Upper lobe of left lung (tissue), 6 donors: ENCODE results near the gene PJA2. TPM values are rescaled to one million over a fixed set of nuclear protein-coding genes. Genes with fewer than 3 reads are reported as not detected.

Experiments
- ATAC-seq, 2 donors: fragments of 200-7000 bp; cut with Tn5 transposase; one replicate each; pipeline ENCODE4 v1.9.1; 2022; ENCODE audit warnings: mild to moderate bottlenecking in 2 of 2, moderate library complexity in 2 of 2; ENCODE audit not compliant: low FRiP score in 2 of 2
- DNase-seq, 2 donors: peaks; one replicate each; pipeline ENCODE4 v3.0.0-alpha.2; 2019 to 2020
- H3K27ac ChIP-seq, 4 donors: fragments of 200-600 bp; sonication (generic); one replicate each; pipeline ENCODE4 v1.5.1; 2016 to 2019
- H3K27me3 ChIP-seq, 4 donors: fragments of 200-600 bp; sonication (generic); one replicate each; pipeline ENCODE4 v1.5.1; 2017 to 2019
- H3K36me3 ChIP-seq, 4 donors: fragments of 200-600 bp; sonication (generic); one replicate each; pipeline ENCODE4 v1.5.1; 2016 to 2019
- H3K4me1 ChIP-seq, 4 donors: fragments of 200-600 bp; sonication (generic); one replicate each; pipeline ENCODE4 v1.5.1; 2018 to 2019
- H3K4me3 ChIP-seq, 4 donors: fragments of 200-600 bp; sonication (generic); one replicate each; pipeline ENCODE4 v1.5.1; 2017 to 2019; ENCODE audit warnings: mild to moderate bottlenecking in 2 of 4, moderate library complexity in 1 of 4
- H3K9me3 ChIP-seq, 4 donors: fragments of 200-600 bp; sonication (generic); one replicate each; pipeline ENCODE4 v1.5.1; 2018 to 2019
- EP300 ChIP-seq, 4 donors: sonication (generic); formaldehyde crosslinking; IDR thresholded peaks; one replicate each; pipeline ENCODE4 v1.5.1; 2017; ENCODE audit warnings: antibody characterized with exemption in 4 of 4, control low read depth in 2 of 4
- POLR2A ChIP-seq, 4 donors: fragments of 450-650 bp; IDR thresholded peaks; one replicate each; pipeline ENCODE4 v1.5.1; 2016 to 2017; ENCODE audit warnings: antibody characterized with exemption in 4 of 4, mild to moderate bottlenecking in 2 of 4
- POLR2AphosphoS5 ChIP-seq, 2 donors: sonication (generic); formaldehyde crosslinking; IDR thresholded peaks; one replicate each; pipeline ENCODE4 v1.5.1; 2017; ENCODE audit warnings: antibody characterized with exemption in 2 of 2
- WGBS, 2 donors: methylation state at CpG; one replicate each; pipeline ENCODE4 v1.1.5; 2017 to 2018; 5-methylcytosine and 5-hydroxymethylcytosine counted together
- total RNA-seq, 6 donors: library from RNA; depleted of rRNA in 4 of 6; stranded (reverse); fragments of >200 nt in 4 of 6; gene quantifications; one replicate each; pipeline versions ENCODE4 v1.1.0 to v1.2.1, GENCODE V29; 2016 to 2021
- TF ChIP-seq, protein P1 (sequence below), 6 experiments: fragments of 450-650 bp in 4 of 6; fragments of 200-600 bp in 2 of 6; sonication (generic) in 2 of 6; IDR thresholded peaks; one replicate each; pipeline ENCODE4 v1.5.1; 2016 to 2019; ENCODE audit warnings: antibody characterized with exemption in 6 of 6
- donor health status: DM: no; HTN: no; CAD: no; lungs with moderate emphysema.
- donor health status: DM: no; HTN: yes; CAD: no; lungs with severe emphysema.

Gene PJA2
- total RNA-seq, 6 donors from 2014 or later, result 38.0 to 114 (median 78.0) TPM

DNA sequence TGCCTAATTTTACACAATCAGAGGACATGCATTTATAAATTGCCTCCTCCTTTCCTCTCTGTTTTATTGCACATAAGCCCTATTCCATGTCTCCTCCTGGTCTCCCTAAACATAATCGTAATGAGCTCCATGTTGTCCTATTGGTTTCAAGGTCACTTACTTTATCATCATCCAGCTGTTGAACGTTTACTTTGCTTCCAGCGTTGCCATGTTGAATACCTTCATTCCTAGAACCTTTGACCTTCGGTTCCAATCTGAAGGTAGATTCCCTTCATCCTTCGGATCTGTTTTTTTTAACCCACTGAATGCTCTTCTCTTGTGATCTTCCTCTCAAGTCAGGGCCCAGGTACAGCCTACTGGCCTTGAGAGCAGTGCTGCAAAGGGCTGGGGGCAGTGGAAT lies 84.3 kb downstream of the PJA2 start:
- TF ChIP-seq POLR2A (IDR thresholded peaks at IDR 0.05) (no peak), POLR2AphosphoS5 (IDR thresholded peaks at IDR 0.05) (no peak), EP300 (IDR thresholded peaks at IDR 0.05) (no peak)
- TF ChIP-seq, protein P1, sequence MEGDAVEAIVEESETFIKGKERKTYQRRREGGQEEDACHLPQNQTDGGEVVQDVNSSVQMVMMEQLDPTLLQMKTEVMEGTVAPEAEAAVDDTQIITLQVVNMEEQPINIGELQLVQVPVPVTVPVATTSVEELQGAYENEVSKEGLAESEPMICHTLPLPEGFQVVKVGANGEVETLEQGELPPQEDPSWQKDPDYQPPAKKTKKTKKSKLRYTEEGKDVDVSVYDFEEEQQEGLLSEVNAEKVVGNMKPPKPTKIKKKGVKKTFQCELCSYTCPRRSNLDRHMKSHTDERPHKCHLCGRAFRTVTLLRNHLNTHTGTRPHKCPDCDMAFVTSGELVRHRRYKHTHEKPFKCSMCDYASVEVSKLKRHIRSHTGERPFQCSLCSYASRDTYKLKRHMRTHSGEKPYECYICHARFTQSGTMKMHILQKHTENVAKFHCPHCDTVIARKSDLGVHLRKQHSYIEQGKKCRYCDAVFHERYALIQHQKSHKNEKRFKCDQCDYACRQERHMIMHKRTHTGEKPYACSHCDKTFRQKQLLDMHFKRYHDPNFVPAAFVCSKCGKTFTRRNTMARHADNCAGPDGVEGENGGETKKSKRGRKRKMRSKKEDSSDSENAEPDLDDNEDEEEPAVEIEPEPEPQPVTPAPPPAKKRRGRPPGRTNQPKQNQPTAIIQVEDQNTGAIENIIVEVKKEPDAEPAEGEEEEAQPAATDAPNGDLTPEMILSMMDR (IDR thresholded peaks at IDR 0.05), result no peak
- no peak overlapping the region for H3K27ac ChIP-seq
- peaks cover 0 to 10% (median 4%) of the 10 kb centered on the region in 4 donors for H3K36me3 ChIP-seq
- DNase-seq (no peak), ATAC-seq (no peak)
- peaks cover 0 to 5% (median 2%) of the 10 kb centered on the region in 4 donors for H3K4me1 ChIP-seq
- H3K27me3 ChIP-seq, result no peaks in the 10 kb centered on the region
- WGBS, 2 donors, result 78 to 79% methylated on average over 5 of the region's 5 CpGs
- no peak overlapping the region for H3K4me3 ChIP-seq
- H3K9me3 ChIP-seq, result no peaks in the 10 kb centered on the region

DNA sequence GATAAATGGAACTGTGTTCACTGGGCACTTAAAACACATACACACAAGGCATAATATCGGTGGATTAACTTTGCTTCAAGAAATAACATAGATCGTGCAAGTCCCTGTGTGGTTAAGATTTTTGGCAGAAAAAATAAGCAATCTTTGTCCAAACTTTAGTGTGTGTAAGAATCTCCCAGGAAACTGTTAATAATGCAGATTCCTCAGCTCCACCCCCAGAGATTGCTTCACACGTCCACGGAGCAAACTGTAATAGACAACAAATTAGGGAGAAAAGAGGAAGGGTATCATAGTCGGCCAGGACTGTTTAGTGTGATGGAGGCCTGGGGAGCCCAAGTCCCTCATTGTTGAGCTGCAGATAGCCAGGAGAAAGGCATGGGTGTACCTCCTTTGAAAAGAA lies 84.8 kb downstream of the PJA2 start:
- ATAC-seq, result no peak
- TF ChIP-seq, protein P1 (IDR thresholded peaks at IDR 0.05), result no peak
- no peak for TF ChIP-seq POLR2AphosphoS5 (IDR thresholded peaks at IDR 0.05)
- TF ChIP-seq POLR2A (IDR thresholded peaks at IDR 0.05), result no peak
- TF ChIP-seq EP300 (IDR thresholded peaks at IDR 0.05), result no peak

DNA sequence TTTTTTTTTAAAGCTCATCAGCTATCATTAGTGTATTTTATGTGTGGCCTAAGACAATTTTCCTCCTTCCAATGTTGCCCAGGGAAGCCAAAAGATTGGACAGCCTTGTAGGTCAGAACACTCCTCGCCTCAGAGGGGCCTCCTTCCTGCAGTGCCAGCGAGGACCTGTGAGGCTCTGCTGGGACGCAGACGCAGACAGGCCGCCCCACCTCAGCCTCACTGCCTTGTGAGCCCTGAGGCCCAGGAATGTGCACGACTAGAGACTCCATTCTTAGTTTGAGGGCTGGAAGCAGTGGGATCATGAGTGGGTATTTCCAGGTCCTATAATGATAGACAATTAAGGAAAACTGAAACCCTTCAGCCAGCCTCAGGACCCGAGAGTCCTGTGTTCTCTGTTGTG lies 85.4 kb downstream of the PJA2 start:
- peaks cover 0 to 6% (median 3%) of the 10 kb centered on the region in 4 donors for H3K36me3 ChIP-seq
- ATAC-seq, result no peak
- peaks cover 0 to 5% (median 2%) of the 10 kb centered on the region in 4 donors for H3K4me1 ChIP-seq
- TF ChIP-seq POLR2A (IDR thresholded peaks at IDR 0.05) (no peak), EP300 (IDR thresholded peaks at IDR 0.05) (no peak), POLR2AphosphoS5 (IDR thresholded peaks at IDR 0.05) (no peak)
- TF ChIP-seq, protein P1 (IDR thresholded peaks at IDR 0.05), result no peak
- peak in 1 of 2 donors; percentile 33 for DNase-seq
- no peaks in the 10 kb centered on the region for H3K27me3 ChIP-seq
- H3K9me3 ChIP-seq, result no peaks in the 10 kb centered on the region
- 94 to 98% methylated on average over 7 of the region's 7 CpGs for WGBS, 2 donors
- H3K4me3 ChIP-seq, result no peak overlapping the region
- H3K27ac ChIP-seq, result no peak overlapping the region

More for the DNA sequence above, 84.8 kb downstream of the PJA2 start:
- 45 to 51% methylated on average over 5 of the region's 5 CpGs for WGBS, 2 donors
- H3K27me3 ChIP-seq, result no peaks in the 10 kb centered on the region
- no peak overlapping the region for H3K27ac ChIP-seq
- H3K36me3 ChIP-seq, result peaks cover 0 to 10% (median 4%) of the 10 kb centered on the region in 4 donors
- H3K4me3 ChIP-seq, result no peak overlapping the region
- no peaks in the 10 kb centered on the region for H3K9me3 ChIP-seq
- DNase-seq, result no peak
- peaks cover 0 to 5% (median 2%) of the 10 kb centered on the region in 4 donors for H3K4me1 ChIP-seq

DNA sequence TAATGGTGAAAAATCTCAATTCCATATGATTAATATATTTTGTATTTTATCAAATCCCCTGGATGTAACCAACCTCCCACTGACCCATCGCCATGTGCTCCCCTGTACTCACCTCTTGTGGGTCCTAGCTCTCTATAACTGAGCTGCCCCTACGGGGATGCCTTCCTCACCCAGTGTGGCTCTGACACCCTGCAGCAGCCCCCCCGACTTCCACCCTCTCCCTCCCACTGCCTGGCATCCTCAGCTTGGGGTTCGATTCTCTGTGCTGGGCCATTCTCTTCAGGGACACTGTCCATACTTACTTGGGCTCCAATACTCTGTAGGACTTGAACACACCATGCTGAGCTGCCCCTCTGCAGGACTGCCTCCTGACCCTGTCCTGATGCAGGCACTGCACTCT lies 87.1 kb downstream of the PJA2 start:
- WGBS, 2 donors, result 95 to 98% methylated on average over 4 of the region's 4 CpGs
- H3K36me3 ChIP-seq, result no peaks in the 10 kb centered on the region
- H3K4me1 ChIP-seq, result peaks cover 0 to 5% (median 2%) of the 10 kb centered on the region in 4 donors
- H3K27ac ChIP-seq, result no peak overlapping the region
- no peak for DNase-seq
- no peak overlapping the region for H3K4me3 ChIP-seq
- TF ChIP-seq POLR2AphosphoS5 (IDR thresholded peaks at IDR 0.05), result no peak
- no peak for TF ChIP-seq POLR2A (IDR thresholded peaks at IDR 0.05)
- no peak for TF ChIP-seq EP300 (IDR thresholded peaks at IDR 0.05)
- TF ChIP-seq, protein P1 (IDR thresholded peaks at IDR 0.05), result no peak
- no peaks in the 10 kb centered on the region for H3K27me3 ChIP-seq
- no peaks in the 10 kb centered on the region for H3K9me3 ChIP-seq
- peak in 1 of 2 donors; percentile 12 for ATAC-seq

DNA sequence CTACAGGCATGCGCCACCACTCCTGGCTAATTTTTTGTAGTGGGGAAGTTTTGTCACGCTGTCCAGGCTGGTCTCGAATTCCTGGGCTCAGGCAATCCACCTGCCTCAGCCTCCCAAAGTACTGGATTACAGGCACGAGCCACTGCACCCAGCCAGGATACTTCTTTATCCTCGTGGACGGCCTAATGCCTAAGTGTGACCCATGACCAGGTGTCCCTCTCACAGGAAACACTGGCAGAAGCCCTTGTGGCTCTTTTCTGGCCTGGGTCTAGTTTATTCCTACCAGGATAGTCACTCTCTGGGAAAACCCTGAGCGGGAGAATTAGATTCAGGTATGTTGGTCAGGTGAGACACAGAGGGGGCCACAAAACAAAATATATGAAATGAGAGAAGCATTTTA lies 90.4 kb downstream of the PJA2 start:
- no peaks in the 10 kb centered on the region for H3K27me3 ChIP-seq
- TF ChIP-seq POLR2A (IDR thresholded peaks at IDR 0.05), result no peak
- TF ChIP-seq, protein P1 (IDR thresholded peaks at IDR 0.05), result no peak
- TF ChIP-seq POLR2AphosphoS5 (IDR thresholded peaks at IDR 0.05), result no peak
- TF ChIP-seq EP300 (IDR thresholded peaks at IDR 0.05), result no peak
- 92 to 93% methylated on average over 3 to 7 of the region's 7 CpGs for WGBS, 2 donors

More for the DNA sequence above, 90.4 kb downstream of the PJA2 start:
- ATAC-seq (no peak), DNase-seq (no peak)
- H3K4me3 ChIP-seq, result no peak overlapping the region
- no peaks in the 10 kb centered on the region for H3K36me3 ChIP-seq
- no peaks in the 10 kb centered on the region for H3K9me3 ChIP-seq
- no peak overlapping the region for H3K27ac ChIP-seq
- no peaks in the 10 kb centered on the region for H3K4me1 ChIP-seq
